NT2/D1 (cell line): ENCODE measurements around the gene SDK1.

Experiments
- SUZ12 ChIP-seq: IDR thresholded peaks from 2 replicates; pipeline ENCODE4 v1.6.1; 2011; ENCODE audit not compliant: insufficient read length, insufficient read depth; ENCODE audit errors: extremely low read depth
- YY1 ChIP-seq: IDR thresholded peaks from 2 replicates; pipeline ENCODE4 v1.6.1; 2011; ENCODE audit not compliant: insufficient read length, insufficient read depth
- ZNF274 ChIP-seq: IDR thresholded peaks from 2 replicates; pipeline ENCODE4 v1.6.1; 2011; ENCODE audit warnings: mild to moderate bottlenecking, low read depth, low read length

GRCh38 chr7:3989723-3990122, 688.7 kb downstream of the SDK1 start:
- TF ChIP-seq ZNF274 (no peak), SUZ12 (no peak), YY1 (no peak)
